Stomach (tissue), 9 donors: ENCODE measurements around the gene PTPA. TPM values are rescaled to one million over a fixed set of nuclear protein-coding genes. Genes with fewer than 3 reads are reported as not detected.

Experiments used
- DNase-seq, 2 donors: peaks; one replicate each; pipeline versions ENCODE4 v3.0.0 to v3.0.0-alpha.2; 2013 to 2019
- H3K27ac ChIP-seq, 5 donors: fragments of 200-600 bp in 4 of 5; sonication (generic) in 4 of 5; one replicate each; pipeline ENCODE4 v1.5.1; 2013 to 2019; ENCODE audit warnings: mild to moderate bottlenecking in 1 of 5, moderate library complexity in 1 of 5
- H3K27me3 ChIP-seq, 3 donors: fragments of 200-600 bp; sonication (generic); one replicate each; pipeline ENCODE4 v1.5.1; 2017 to 2019; ENCODE audit warnings: mixed run types in 1 of 3
- H3K36me3 ChIP-seq, 4 donors: fragments of 200-600 bp; sonication (generic); 1 replicate in 3 of 4; 2 replicates in 1 of 4; pipeline ENCODE4 v1.5.1; 2016 to 2019
- H3K4me1 ChIP-seq, 4 donors: fragments of 200-600 bp; sonication (generic); one replicate each; pipeline ENCODE4 v1.5.1; 2016 to 2019
- H3K4me3 ChIP-seq, 4 donors: fragments of 200-600 bp; sonication (generic) in 3 of 4; one replicate each; pipeline ENCODE4 v1.5.1; 2016 to 2019; ENCODE audit warnings: mild to moderate bottlenecking in 1 of 4
- H3K9me3 ChIP-seq, 4 donors: fragments of 200-600 bp; sonication (generic); one replicate each; pipeline ENCODE4 v1.5.1; 2016 to 2019
- EP300 ChIP-seq: sonication (generic); formaldehyde crosslinking; IDR thresholded peaks from one replicate; pipeline ENCODE4 v1.6.1; 2017; ENCODE audit warnings: antibody characterized with exemption
- POLR2A ChIP-seq, 4 donors: fragments of 450-650 bp; IDR thresholded peaks; one replicate each; pipeline ENCODE4 v1.6.1; 2016; ENCODE audit warnings: antibody characterized with exemption in 4 of 4, control low read depth in 2 of 4, mild to moderate bottlenecking in 1 of 4, moderate library complexity in 1 of 4
- POLR2AphosphoS5 ChIP-seq, 3 donors: sonication (generic); formaldehyde crosslinking; IDR thresholded peaks; one replicate each; pipeline ENCODE4 v1.6.1; 2016; ENCODE audit warnings: antibody characterized with exemption in 3 of 3
- WGBS, 5 donors: extraction: QIAGEN DNeasy Blood & Tissue Kit in 3 of 5; methylation state at CpG; one replicate each; pipeline versions ENCODE4 v1.1.5 to v1.1.7; 2013 to 2018; 5-methylcytosine and 5-hydroxymethylcytosine counted together
- intact Hi-C: fragments of 100-400 bp; cut with DNase I; formaldehyde crosslinking; loops from one replicate; pipeline ENCODE4 v1.15.1; 2023; ENCODE audit warnings: low total_unique reads
- polyA plus RNA-seq, 3 donors: library from polyadenylated mRNA; stranded (reverse); fragments of 200-250 nt; gene quantifications; one replicate each; pipeline ENCODE4 v1.2.3, GENCODE V29; 2013
- total RNA-seq, 5 donors: library from RNA; depleted of rRNA; stranded (reverse); fragments of >200 nt; gene quantifications; one replicate each; pipeline versions ENCODE4 v1.1.0 to v1.2.3, GENCODE V29; 2014 to 2016
- TF ChIP-seq, protein P1 (sequence below), 7 experiments: fragments of 450-650 bp in 4 of 7; fragments of 200-600 bp in 3 of 7; sonication (generic) in 3 of 7; IDR thresholded peaks; one replicate each; pipeline ENCODE4 v1.5.1; 2016 to 2019; ENCODE audit warnings: antibody characterized with exemption in 7 of 7, control low read depth in 2 of 7, mild to moderate bottlenecking in 1 of 7
- donor health status: healthy with polysubstance abuse.
- donor health status: Bipolar disorder and iron deficiency.
- donor health status: healthy.

The PTPA gene
- total and polyA plus RNA-seq, 8 donors, result 12.3 to 118 (median 73.6) TPM

DNA sequence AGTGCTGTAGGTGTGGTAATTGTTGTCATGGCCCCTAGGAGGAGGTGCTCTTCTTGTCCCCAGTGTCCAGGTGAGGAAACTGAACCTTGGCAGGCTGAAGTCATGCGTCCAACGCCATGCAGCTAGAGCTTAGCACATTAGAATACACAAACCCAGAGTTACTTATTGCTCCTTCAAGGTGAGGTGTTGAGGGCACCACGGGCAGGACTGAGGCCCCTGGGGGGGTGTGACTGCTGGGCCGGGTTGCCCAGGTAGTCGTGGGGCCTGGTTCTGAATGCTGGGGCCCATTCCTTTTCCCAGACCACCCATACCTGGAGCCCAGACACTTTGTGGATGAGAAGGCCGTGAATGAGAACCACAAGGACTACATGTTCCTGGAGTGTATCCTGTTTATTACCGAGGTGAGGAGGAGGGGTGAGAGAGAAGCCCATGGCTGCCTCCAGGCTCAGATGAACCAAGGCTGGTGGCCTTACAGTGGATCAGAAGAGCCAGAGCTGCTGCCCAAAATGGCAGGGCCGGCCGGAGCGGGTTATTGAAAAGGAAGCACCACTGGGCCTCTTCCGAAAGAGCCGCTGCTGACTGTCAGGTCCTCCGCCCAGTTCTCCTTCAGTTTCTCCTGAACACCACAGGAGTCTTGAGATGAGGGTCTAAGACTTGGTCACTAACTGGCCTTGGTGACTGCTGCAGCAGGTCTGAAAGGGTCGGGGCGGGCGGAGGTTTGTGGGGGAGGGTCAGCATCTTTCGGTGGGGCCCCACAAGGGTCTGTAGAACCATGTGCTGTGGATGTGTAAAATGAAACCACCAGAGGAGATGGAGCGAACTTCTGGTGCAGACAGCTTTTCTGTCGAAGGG, 26.3 kb downstream of the PTPA start:
- no peak overlapping the region for H3K4me3 ChIP-seq
- intact Hi-C loops, result loop anchor here (5.0 to 10.0 kb wide), 2 partner anchors 475 to 647 kb away; no protein-coding TSS in a partner anchor
- DNase-seq, result no peak
- no peaks in the 10 kb centered on the region for H3K9me3 ChIP-seq
- H3K36me3 ChIP-seq, result peaks cover 33 to 64% (median 62%) of the 10 kb centered on the region in 4 donors
- peaks cover 43 to 54% (median 44%) of the 10 kb centered on the region in 4 donors for H3K4me1 ChIP-seq
- H3K27ac ChIP-seq, result peak overlapping the region; percentile 78 to 100 (median 98)
- no peaks in the 10 kb centered on the region for H3K27me3 ChIP-seq
- TF ChIP-seq POLR2AphosphoS5 (IDR thresholded peaks at IDR 0.05) (no peak), EP300 (no peak)
- WGBS, 5 donors, result 81 to 90% (median 84%) methylated on average over 16 to 19 of the region's 19 CpGs

GRCh38 chr9:129138144-129138462, 26.9 kb downstream of the PTPA start:
- H3K4me3 ChIP-seq, result no peak overlapping the region
- no peak for TF ChIP-seq POLR2A (IDR thresholded peaks at IDR 0.05)
- no peak for TF ChIP-seq EP300
- no peaks in the 10 kb centered on the region for H3K9me3 ChIP-seq
- H3K36me3 ChIP-seq, result peaks cover 37 to 61% (median 60%) of the 10 kb centered on the region in 4 donors
- H3K4me1 ChIP-seq, result peaks cover 49 to 60% (median 50%) of the 10 kb centered on the region in 4 donors
- peak overlapping the region; percentile 78 to 100 (median 98) for H3K27ac ChIP-seq
- WGBS, 5 donors, result 75 to 85% (median 79%) methylated on average over 5 to 9 of the region's 9 CpGs
- DNase-seq, result no peak
- H3K27me3 ChIP-seq, result no peaks in the 10 kb centered on the region
- intact Hi-C loops, result loop anchor here (5.0 to 10.0 kb wide), 2 partner anchors 474 to 647 kb away; no protein-coding TSS in a partner anchor

DNA sequence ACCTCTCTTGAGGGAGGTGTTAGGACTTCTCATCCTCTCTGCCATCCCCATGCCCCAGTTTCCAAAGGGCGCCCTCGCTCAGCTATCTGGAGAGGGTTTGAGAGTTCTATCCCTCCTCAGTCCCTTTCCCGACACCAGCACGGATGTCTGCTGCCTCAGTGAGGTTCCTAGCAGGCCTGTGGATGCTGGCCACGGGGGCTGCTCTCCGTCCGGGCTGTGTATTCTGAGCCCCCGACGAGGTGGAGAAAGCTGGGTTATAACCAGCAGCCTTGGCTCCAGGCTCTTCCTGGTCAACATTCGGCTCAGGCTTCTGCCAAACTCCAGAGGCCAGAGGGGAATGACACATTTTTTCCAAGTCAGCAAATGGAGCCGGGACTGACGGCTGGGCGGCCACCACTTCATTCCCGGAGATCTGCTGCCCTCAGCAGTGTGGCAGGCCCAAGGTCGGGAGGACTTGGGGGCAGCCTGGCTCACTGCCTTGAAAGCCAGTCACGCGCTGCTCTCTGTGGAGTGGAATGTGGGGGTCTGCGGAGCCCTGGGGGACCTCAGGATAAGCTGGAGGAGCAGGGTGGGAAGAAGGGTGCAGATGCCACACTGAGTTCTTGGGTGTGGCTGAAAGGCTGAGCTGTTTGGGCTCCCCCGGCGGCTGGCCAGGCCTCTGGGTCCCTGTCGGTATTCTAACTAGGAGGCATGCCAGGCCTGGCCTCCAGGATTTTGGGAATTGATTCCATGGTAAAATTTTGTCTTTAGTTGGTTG, 27.4 kb downstream of the PTPA start:
- peak overlapping the region; percentile 78 to 100 (median 98) for H3K27ac ChIP-seq
- H3K36me3 ChIP-seq, result peaks cover 37 to 61% (median 57%) of the 10 kb centered on the region in 4 donors
- intact Hi-C loops, result loop anchor here (5.0 to 10.0 kb wide), 2 partner anchors 474 to 646 kb away; no protein-coding TSS in a partner anchor
- H3K4me3 ChIP-seq, result peak overlapping the region in 1 of 4 donors; percentile 43
- peaks cover 54 to 66% (median 55%) of the 10 kb centered on the region in 4 donors for H3K4me1 ChIP-seq
- peak; percentile 46 to 71 for DNase-seq
- no peaks in the 10 kb centered on the region for H3K9me3 ChIP-seq
- no peaks in the 10 kb centered on the region for H3K27me3 ChIP-seq
- WGBS, 5 donors, result 22 to 43% (median 27%) methylated on average over 18 to 21 of the region's 21 CpGs
- TF ChIP-seq POLR2AphosphoS5 (IDR thresholded peaks at IDR 0.05), result peak in 2 of 3 donors; percentile 51 to 74
- TF ChIP-seq, protein P1, sequence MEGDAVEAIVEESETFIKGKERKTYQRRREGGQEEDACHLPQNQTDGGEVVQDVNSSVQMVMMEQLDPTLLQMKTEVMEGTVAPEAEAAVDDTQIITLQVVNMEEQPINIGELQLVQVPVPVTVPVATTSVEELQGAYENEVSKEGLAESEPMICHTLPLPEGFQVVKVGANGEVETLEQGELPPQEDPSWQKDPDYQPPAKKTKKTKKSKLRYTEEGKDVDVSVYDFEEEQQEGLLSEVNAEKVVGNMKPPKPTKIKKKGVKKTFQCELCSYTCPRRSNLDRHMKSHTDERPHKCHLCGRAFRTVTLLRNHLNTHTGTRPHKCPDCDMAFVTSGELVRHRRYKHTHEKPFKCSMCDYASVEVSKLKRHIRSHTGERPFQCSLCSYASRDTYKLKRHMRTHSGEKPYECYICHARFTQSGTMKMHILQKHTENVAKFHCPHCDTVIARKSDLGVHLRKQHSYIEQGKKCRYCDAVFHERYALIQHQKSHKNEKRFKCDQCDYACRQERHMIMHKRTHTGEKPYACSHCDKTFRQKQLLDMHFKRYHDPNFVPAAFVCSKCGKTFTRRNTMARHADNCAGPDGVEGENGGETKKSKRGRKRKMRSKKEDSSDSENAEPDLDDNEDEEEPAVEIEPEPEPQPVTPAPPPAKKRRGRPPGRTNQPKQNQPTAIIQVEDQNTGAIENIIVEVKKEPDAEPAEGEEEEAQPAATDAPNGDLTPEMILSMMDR (IDR thresholded peaks at IDR 0.05), result no peak

DNA sequence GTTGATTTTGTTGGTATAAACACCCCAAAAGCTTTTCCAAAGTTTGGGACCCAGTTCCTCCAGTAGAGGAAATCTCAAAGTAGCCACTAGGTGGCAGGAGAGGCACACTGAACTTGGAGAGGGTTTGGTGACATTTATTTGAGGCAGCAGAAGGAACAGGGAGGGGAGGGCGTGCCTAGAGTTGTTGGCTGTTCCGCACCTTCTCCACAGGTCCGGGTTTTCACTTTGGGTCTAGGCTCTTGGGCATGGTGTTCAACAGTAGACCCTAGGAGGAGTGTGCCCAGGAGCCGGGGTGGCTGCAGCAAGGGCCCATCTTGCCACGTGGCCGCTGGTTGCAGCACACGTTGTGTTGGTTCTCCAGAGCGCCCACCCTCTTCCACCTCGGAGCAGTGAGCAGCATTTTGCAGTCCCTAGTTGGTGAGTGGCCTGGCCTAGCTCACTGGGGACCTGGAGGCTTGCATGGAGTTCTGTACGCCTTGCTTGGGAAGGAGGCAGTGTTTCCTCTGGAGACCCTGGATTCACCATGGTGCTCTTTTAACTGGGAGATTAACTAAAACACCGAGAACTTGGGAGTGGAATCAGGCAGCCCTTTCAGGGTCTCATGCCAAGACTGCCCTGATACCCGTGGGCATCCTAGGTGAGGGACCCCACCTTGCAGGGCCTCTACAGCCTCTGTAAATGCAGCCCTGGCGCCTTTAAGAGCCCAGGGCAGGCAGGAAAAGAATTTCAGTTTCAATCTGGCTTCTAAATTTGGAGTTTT, 28.2 kb downstream of the PTPA start:
- TF ChIP-seq, protein P1 (IDR thresholded peaks at IDR 0.05), result peak in 6 of 7 experiments; percentile 50 to 98 (median 94)
- TF ChIP-seq POLR2AphosphoS5 (IDR thresholded peaks at IDR 0.05) (peak in 2 of 3 donors; percentile 35 to 87), EP300 (no peak), POLR2A (IDR thresholded peaks at IDR 0.05) (no peak)
- no peaks in the 10 kb centered on the region for H3K27me3 ChIP-seq
- H3K4me3 ChIP-seq, result peak overlapping the region; percentile 38 to 46 (median 44)
- DNase-seq, result peak; percentile 79 to 95
- peak overlapping the region; percentile 98 to 100 (median 98) for H3K27ac ChIP-seq
- WGBS, 5 donors, result 1 to 3% (median 2%) methylated on average over 13 of the region's 13 CpGs
- H3K9me3 ChIP-seq, result no peaks in the 10 kb centered on the region
- intact Hi-C loops, result loop anchor here (5.0 to 10.0 kb wide), 2 partner anchors 473 to 645 kb away; no protein-coding TSS in a partner anchor
- peaks cover 37 to 61% (median 56%) of the 10 kb centered on the region in 4 donors for H3K36me3 ChIP-seq
- H3K4me1 ChIP-seq, result peaks cover 61 to 73% (median 62%) of the 10 kb centered on the region in 4 donors
